DMS53 (cell line): Measurements from ENCODE around the gene SIRPA.

Source experiments
- DNase-seq: peaks from one replicate; lab custom pipeline; 2025; lab: John Stamatoyannopoulos, UW

SIRPA gene

DNA sequence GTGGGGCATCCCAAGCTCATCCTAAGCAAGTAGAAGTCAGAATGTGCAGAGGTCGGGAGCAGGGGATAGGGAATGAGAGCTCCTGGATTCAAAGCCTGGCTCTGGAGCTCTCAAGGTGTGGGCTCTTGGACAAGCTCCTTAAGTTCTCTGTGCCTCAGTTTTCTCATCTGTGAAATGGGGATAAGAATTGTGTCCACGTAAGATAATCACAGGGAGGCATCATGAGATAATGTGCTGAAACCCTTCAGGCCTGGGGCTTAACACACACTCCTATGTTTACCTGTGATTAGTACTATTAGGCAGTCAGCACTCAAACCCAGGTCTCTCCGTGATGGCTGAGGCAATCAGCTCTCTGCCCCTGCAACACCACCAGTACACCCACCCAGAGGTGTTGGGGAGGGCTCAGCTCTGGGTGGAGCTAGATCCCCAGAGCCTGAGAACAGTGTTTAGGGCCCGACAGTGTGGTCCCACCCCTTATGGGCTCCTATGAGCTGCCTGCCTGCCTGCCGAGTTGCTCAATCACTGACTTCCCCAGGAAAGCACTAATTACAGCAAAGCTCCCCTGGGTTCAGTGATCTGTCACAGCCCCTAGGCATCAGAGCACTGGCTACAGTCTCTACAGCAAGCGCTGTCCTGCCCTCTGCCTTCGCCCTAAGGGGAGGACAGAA, 6.3 kb upstream of the SIRPA start:
- DNase-seq = no peak

DNA sequence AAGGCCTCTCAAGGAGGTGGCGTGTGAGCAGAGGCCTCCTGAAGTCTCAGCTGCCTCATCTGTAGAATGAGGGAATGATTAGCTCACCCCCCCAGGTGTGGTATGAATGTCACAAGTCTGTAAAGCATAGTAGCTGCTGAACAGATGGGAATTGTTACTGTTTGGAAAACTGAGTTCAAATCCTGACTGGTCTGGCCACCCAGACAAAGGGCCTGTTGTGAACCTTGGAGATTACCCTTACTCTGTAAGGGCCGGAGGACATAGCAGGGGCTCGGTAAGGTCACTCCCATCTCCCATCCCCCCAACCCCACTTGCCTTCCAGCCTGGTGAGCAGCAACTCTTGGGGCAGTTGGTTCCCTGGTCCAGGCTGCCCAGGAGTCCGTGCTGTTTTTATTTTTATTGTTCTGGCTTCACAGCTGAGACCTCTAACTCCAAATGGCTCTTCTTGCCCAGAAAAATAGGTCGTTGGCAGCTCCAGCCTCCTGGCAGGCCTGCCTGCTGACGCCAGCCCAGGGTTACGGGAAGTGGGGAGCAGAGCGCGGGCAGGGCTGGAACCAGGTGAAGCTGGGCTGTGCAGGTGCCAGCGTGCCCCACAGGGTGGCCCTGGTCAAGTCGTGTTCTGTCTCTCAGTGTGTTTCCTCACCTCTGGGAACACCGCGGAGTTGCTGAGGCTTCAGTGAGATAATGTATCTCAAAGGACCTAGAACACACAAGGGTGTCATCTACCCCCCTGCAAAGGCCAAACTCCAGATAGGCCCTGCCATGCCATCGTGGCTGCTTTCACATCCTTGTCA, 4.5 kb upstream of the SIRPA start:
- DNase-seq = no peak

DNA sequence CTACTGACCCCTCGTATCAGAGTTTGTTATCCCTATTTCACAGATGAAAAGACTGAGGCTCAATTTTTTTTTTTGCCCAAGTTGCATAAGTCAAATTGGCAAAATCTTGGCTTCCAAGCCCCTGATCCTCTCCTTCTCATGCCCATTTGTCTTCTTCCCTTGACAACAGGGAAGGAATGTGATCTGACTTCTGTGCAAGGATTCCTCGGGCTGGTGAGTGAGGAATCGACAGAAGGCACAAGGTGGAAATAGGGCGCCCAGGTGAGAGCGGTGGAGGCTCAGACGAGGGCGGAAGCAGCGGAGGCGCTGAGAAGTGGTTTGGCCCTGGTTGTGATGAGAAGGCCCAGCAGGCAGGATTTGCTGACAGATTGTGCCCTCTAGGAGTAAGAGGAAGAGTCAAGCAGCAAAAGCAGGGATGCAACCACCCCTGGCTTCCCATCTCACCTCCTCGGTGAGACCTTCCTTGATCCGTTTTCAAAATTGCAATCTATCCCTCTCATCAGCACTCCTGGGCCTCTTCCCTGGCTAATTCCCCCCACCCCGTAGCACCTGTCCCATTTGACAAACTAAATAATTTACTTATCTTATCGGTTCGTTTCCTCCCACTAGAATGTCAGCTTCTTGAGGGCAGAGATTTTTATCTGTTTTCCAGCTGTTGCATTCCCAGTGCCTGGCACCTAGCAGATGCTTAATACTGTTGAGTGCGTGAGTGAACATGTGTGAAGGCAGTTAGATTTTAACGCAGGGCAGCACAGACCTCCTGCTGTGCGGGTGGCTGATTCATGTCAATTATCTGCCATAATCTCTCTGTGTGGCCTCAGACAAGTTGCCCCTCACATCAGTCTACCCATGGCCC, 3.7 kb upstream of the SIRPA start:
- no peak for DNase-seq

DNA sequence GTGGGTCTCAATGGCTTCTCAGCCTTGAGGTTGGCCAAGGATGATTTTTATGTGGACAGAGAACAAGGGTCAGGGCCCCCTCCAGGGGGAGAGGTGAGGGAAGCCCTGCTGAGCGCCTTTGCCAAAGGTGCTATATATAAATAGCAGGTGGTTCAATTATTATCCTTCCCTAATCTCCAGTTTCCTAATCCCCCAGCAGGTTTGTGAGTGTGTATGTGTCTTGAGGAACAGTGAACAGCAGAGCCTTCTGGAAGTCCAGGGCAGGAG, 3.2 kb upstream of the SIRPA start:
- DNase-seq = no peak

DNA sequence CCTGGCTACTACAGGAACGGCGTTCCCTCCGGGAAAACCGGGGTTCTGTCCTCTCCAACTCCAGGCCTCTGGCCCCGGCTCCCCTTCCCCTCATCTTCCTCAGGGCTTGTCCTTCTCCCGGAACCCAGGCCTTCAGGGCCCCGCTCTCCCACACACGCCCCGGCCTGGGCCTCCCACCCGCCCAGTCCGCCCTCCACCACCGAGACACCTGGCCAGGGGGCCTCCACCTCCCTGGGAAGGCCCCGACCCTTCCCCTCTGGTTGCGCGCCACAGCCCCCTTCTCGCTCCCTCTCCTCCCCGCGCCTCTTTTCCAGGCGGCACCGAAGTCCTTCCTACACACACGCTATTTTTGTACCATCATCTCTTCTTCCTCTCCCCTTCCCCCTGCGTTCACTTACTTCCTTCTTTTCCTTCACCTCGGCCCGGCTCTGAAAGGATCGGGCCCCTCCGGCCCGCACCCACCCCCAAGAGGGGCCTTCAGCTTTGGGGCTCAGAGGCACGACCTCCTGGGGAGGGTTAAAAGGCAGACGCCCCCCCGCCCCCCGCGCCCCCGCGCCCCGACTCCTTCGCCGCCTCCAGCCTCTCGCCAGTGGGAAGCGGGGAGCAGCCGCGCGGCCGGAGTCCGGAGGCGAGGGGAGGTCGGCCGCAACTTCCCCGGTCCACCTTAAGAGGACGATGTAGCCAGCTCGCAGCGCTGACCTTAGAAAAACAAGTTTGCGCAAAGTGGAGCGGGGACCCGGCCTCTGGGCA, 1.3 kb upstream of the SIRPA start:
- no peak for DNase-seq

DNA sequence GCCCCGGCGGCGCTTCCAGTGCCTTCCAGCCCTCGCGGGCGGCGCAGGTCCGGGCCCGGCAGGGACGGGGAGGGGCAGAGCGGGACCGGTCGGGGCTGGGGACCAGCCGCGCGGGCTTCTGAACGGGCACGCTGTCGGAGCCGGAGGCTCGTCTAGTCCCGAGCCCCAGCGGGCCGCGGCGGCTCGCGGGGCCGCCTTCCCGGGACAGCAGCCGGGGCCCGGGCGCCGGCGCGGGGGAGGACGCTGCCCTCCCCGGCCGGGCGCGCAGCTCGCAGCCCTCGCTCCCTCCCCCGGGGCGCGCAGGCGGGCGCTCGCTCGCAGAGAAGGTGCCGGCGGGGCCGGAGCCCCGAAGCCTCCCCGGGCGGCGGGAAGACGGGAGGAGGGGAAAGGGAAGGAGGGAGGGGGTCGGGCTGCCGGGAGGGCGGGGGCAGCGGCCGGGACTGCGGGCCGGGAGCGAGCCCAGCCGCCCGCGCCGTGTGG, 696 bp upstream of the SIRPA start:
- DNase-seq = no peak

DNA sequence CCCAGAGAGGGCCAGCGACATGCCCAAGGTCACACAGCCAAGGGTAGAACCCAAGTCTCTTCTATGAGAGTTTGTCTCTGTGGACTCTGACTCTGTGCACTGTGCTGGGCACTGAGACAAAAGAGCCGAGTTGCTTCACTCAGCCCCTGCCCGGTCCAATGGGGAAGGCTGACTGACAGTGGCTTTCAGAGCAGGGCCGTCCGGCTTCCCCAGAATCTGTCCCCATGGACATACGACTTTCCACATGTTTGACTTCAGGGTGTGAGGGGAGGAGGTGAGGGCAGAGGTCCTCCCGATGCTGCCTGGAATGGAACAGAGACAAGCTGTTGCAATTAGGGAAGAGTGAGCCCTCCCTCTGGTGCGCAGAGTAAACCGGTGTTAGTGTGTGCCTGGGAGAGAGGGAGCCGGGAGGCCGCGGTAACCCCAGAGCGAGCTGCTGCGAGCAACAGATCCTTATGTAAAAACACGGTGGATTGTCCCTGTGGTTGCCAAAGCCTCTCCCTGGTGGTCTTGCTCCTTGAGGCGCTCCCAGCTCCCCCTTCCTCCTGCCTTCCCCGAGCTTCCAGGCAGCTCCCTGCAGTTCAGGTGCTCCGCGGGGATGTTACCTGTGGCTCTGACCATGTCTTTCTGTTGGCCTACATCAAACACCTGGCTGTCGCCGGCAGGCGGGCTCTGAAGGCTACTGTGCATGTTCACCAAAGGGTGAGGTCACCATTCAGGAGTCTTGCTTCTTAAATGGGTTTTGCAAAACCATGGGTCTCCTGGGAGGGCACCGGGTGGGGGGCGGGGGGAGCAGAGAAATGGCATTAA, 672 bp downstream of the SIRPA start:
- no peak for DNase-seq

DNA sequence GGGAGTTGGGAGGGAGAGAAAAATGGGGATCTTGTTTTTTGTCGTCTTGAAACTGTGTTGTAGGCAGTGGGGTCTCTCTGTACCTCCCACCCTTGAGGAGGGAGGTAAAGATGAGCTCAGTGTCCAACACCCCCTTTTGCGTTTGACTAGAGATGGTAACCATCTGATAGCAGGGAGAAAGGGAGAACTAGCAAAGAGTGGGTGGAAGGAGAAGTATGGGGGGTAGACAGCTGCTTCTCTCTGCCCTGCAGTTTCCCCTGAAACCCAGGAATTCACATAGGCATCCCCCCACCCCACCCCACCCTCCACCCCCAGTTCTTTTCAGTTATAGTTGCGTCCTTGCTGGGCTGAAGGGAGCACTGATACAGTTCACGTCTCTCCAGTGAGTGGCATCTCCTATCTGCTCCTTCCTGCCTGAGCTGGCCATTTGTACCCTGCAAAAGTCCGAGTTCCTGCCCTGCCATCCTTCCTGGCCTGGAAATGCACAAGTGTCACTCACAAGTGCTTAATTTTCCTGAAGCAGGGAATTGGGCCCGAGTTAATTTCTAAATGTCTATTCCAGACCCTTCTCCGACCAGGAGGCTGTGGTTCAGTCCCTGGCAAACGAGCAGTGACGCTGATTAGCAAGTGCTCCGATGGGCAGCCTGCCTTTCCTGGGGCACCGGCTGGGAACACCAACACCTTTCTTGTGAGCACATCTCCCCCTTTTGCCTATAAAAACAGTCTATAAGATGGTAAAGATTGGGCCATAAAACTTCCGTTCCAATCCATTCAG, 1.5 kb downstream of the SIRPA start:
- DNase-seq = no peak

DNA sequence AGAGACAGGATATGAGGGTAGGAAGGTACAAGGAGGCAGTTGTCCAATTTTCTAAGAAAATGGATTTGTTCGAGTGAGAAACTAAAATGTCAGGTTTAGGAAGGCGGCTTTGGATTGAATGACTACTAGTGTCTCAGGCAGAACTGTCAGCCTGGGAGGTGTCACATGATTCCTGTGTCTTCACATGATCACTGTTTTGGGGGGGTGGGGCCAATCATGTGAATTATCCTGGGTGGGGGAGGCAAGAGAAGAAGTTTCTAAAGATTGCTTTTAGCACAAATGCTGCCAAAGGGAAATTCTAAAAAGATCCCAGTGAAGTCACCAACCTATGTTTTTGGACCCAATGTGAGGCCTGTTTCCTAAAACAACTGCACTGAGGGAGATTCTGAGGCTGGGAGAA, 2.3 kb downstream of the SIRPA start:
- DNase-seq = no peak

DNA sequence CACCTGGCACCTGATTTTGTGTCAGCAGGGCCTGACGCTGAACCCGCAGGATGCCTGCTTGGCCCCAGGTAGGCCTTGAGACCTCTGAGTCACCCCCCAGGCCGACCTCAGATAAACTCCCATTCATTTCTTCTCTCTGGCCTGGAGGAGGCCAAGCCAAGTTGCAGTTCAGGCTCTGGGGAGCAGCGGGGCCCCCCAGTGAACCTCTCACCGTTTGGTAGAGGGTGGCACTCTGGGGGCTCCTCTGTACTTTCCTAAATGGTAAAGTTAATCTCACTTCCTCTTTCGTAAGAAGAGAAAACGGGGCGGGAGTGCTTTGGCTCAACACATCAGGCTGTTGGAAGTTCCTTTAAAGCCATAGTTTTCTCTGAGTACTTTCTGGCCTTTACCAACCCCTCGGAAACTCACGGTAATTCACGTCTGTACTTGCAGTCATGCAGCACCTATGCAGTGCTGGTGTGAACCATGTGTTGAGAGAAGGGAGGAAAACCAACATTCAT, 2.8 kb downstream of the SIRPA start:
- no peak for DNase-seq

DNA sequence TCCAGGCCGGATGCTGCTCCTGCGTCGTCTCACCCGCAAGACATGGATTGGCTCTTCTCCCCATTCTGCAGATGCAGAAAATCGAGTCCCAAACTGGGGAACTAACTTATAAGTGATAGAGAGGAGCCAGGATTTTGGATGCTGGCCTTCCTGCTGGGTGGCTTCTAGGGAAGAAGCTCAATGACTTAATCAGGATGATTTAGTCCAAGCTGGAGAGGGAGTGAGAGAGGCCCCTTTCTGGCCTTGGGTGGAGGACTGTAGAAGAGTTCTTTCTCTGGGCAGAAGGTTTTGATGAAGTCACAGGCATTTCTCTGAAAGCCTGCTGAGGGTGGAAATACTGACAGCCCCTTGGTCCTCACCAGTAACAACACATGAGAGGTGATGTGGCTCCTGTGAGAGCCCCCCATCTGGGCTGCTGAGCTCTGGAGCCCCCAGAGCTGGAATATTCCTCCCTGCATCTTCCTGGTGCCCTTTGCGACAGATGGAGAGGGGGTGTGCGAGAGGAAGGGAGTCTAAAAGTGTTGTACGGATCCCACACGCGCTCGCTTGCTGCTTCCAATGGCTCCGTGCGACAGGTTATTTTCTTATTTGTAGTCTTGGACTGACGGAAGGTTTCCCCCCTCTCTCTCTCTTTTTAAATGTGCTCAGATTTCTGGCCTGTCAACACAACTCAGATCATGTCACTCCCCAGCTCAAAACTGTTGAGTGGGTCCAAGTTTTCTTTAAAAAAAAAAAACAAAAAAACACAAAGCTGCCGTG, 3.5 kb downstream of the SIRPA start:
- no peak for DNase-seq

DNA sequence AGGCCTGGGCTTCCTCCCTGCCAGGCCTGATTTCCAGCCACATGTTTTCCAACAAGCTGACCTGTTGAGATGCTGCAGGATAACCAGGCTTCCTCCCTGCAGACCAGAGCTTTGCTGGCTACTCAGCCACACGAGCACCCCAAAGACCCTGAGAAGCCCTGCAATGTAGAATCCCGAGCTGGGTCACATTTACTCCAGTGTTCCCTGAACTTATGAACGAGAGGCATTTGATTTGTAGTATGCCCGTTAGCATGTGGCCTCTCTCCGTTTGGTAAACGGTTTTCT, 4.0 kb downstream of the SIRPA start:
- DNase-seq = no peak

DNA sequence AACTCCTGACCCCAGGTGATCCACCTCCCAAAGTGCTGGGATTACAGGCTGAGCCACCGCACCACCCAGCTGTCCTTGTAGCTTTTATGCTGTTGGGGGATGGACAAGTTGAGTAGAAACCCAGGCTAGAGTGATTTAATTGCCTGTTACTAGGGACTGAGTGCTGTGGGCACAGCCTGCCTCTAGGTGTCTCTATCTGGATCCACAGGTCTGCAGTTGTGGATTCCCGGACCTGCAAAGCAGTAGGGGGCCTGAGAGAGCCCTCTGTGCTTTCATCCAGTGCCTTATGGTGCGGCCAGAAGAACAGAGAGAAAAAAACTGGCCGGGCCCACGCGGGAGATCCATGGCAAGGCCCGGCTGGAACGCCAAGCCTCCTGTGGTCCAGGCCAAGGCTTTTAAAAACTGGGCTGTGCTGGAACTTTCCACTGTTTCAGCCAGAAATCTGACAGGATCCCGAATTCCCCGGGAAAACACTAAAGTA, 5.2 kb downstream of the SIRPA start:
- DNase-seq = peak; percentile 36

DNA sequence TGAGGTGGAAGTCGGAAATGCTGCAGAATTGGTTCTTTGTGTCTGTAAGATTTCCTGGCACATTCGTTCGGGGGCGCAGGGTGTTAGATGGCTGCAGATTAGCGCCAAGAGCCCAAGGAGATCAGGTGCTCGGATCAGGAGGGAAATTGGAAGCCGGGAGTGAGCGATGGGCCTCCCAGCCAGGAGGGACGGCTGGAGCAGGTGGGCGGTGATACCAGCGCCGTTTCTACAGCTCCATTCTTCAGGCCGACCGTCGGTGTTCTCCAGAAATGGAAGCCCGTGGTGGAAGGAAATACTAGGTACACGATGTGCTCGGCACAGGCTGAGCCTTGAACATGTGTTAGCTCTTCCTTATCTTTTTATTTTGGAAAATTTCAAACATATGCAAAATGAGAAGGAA, 6.5 kb downstream of the SIRPA start:
- no peak for DNase-seq

DNA sequence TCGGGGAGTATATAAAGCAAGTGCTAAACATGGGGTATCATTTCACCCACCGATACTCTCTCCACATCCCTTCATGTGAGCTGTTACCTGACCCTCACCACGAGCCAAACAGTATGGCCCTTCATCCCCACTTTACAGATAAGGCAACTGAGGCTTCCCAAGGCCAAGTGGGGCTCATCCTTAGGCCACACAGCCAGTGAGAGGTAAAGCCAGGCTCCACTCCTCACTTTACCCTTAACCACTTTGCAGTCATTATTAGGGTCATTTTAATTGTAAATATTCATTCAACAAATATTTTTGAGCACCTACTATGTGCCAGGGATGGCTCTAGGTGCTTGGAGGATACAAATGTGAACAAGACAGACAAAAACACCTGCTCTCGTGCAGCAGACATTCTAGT, 7.0 kb downstream of the SIRPA start:
- DNase-seq = no peak

DNA sequence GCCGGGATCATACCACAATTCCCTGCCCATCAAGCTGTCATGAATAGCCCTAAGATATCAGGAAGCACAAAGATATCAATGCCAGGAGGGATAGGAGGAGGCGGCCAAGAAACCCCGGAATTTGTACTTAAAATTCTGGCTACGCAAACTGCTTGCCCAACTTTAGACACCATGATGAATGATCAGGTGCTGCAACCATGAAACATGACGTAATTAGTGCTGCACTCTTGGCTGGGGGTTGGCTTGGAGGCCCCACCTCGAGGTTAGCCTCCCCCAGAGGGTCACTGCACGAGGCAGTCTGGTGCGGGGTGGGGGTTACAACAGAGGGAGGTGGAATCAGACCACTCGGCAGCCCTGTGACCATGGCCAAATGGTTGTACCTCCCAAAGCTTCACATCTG, 8.9 kb downstream of the SIRPA start:
- no peak for DNase-seq

DNA sequence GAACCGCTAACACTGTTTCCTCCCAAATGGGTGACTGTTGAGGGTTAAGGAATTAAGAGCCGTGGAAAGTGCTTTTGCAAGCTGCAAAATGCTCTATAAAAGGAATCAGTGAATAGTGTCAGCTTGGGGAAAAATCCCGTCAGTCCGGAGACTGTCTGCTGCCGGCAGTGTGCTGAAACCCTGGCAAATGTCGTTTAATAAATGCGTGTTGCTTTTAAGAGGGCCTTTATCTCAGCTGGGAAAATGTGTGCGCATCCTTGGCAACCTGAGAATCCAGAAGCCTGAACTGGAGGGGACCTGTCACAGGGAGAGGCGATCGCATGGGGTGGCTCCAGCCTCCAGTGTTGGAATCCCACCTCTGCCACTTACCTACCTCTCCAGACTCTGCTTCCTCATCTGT, 9.8 kb downstream of the SIRPA start:
- DNase-seq = no peak

DNA sequence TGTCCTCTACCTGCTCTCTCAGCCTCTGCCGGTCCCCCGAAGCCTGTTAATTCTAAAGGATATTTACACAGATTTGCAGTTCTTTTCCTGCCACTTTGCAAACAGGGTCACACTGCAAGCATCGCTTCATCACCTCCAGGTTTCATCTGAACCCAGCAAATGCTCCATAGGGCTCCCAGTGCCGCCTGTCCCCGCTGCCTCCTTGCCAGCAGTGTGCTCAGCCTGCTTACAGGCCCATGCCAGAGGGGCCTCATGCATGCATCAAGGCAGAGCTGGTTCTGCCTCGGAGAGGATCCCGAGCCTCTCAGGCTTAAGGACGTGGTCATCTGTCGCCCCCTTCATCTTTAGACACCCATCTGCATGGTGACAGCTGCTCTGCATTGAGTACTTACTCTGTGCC, 10.5 kb downstream of the SIRPA start:
- no peak for DNase-seq

DNA sequence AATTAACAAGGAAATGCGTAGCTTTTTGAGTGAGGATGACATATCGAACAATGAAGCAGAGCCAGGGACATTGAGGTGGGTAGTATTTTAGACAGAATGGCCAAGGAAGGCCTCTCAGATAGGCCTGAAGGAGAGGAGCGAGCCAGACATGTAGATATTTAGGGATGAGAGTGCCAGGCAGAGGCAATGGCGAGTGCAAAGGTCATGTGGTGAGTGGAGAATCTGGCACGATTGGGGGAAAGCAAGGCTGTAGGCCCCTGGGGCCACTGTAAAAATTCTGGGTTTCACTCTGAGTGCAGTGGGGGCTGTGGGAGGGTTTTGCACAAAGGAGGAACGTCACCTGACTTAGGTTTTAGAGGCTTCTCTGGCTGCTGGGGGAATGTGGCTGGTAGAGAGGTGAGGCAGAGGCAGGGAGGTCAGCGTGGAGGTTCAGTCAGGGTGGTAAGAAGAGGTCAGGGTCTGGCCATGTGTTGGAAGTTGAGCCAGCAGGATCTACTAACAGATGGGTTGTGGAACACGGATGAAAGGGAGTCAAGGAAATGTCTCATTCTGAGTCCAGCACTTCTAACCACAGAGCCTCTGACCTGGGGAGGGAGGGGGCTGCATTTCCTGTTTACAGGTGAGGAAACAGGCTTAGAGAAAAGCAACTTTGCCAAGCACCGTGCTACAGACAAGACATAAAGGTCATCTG, 11.3 kb downstream of the SIRPA start:
- DNase-seq = no peak
